Measurements from ENCODE around the gene PARL. TPM values are rescaled to one million over a fixed set of nuclear protein-coding genes. Genes with fewer than 3 reads are reported as not detected.

The PARL gene
- total and polyA plus RNA-seq, 2 of the 13 experiments (the other 11 are each of a cell fraction or from before 2014, with no cell fraction given), result 46.3 to 58.6 TPM

DNA sequence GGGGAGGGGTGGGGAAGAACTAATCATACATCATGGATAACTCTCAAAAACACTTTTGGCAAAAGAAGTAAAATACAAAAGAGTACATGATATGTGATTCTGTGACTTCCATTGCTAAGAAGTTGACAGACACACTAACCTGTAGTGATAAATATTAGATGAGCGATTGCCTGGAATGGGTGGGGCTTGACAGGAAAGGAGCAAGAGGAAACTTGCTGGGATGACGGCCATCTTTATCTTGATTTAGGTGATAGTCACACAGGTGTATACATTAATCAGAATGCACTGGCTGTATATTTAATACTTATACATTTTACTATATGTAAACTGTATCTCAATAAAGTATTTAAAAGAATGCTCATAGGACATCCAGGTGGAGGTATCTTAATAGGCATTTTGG is 13.1 kb downstream of the PARL start:
- Histone ChIP-seq H3K4me1 (ENCODE audit: insufficient read depth, low read length) (peaks cover 23% of the 10 kb centered on the region), H3K9me3 (ENCODE audit: low read length) (no peaks in the 10 kb centered on the region), H3K9ac (ENCODE audit: insufficient read depth, low read depth, low read length) (no peak overlapping the region), H3K79me2 (ENCODE audit: insufficient read depth, low read length) (peaks cover 57% of the 10 kb centered on the region), H4K20me1 (ENCODE audit: insufficient read depth, low read length) (peaks cover 20% of the 10 kb centered on the region), H3K36me3 (replicated peaks in 1 of 2; ENCODE audit: control insufficient read depth in 1 of 2, insufficient read depth in 2 of 2, low read length in 2 of 2) (peaks cover 2 to 14% of the 10 kb centered on the region in 2 experiments; a peak in 4 of 5 replicates), H3K27ac (ENCODE audit: extremely low read length, insufficient read depth, low read length) (no peak overlapping the region), H3K4me2 (ENCODE audit: low read depth, low read length) (no peak overlapping the region), H3K4me3 (replicated peaks in 1 of 3; ENCODE audit: insufficient read depth in 1 of 3, low read depth in 2 of 3, low read length in 3 of 3) (no peak overlapping the region), H2AFZ (ENCODE audit: low read length) (no peak overlapping the region), H3K27me3 (ENCODE audit: control insufficient read depth in 1 of 2, insufficient read depth in 2 of 2, low read length in 2 of 2) (no peaks in the 10 kb centered on the region)
- no peak for DNase-seq (ENCODE audit: low spot score)
- FAIRE-seq, result no peak
- POLR2A ChIA-PET, result no interaction called here
- ATAC-seq, result no peak
- BruUV-seq (replicated peaks), result no TSS peak
- intact Hi-C loops (cut with micrococcal nuclease; ENCODE audit: unreplicated experiment) (no loop called here), in situ Hi-C loops (cut with HindIII; ENCODE audit: extremely low pct_ligation_motif_present, low pct_unique_long_range_greater_than_20kb) (no loop called here)
- TF ChIP-seq, protein P1, sequence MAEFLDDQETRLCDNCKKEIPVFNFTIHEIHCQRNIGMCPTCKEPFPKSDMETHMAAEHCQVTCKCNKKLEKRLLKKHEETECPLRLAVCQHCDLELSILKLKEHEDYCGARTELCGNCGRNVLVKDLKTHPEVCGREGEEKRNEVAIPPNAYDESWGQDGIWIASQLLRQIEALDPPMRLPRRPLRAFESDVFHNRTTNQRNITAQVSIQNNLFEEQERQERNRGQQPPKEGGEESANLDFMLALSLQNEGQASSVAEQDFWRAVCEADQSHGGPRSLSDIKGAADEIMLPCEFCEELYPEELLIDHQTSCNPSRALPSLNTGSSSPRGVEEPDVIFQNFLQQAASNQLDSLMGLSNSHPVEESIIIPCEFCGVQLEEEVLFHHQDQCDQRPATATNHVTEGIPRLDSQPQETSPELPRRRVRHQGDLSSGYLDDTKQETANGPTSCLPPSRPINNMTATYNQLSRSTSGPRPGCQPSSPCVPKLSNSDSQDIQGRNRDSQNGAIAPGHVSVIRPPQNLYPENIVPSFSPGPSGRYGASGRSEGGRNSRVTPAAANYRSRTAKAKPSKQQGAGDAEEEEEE (CRISPR knock-in tag; IDR thresholded peaks at IDR 0.05; ENCODE audit: borderline replicate concordance), result no peak
- TF ChIP-seq ZNF205 (CRISPR knock-in tag; IDR thresholded peaks at IDR 0.05) (no peak), ZNF274 (CRISPR knock-in tag; IDR thresholded peaks at IDR 0.05) (no peak)
- CTCF ChIA-PET (ENCODE audit: low intra/inter-chr PET ratio, low total read pairs), result no interaction called here
- 98% methylated on average over 2 of the region's 2 CpGs for WGBS (ENCODE audit: low lambda C conversion rate)

DNA sequence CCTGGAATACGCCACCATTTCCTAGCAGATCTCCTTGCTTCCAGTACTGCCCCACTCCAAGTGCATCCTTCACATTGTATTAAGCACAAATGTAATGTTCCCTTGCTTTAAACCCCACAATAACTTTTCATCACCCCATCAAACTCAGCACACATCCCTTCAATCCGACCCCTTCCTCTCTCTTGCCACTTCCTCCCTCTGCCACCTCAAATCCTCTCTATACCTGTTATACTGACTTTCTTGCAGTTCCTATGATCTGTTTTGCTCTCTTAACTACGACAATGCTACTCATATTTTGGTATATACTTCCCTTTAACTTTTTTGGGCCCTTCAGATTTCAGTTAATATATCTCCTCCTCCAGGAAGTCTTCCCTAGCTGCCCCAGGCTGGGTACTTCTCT is 14.1 kb downstream of the PARL start:
- in situ Hi-C loops (cut with HindIII; ENCODE audit: extremely low pct_ligation_motif_present, low pct_unique_long_range_greater_than_20kb) (no loop called here), intact Hi-C loops (cut with micrococcal nuclease; ENCODE audit: unreplicated experiment) (no loop called here)
- H3K4me2 ChIP-seq (ENCODE audit: low read depth, low read length), result no peak overlapping the region
- DNase-seq (ENCODE audit: low spot score) (no peak), FAIRE-seq (no peak), ATAC-seq (no peak)
- no TSS peak for BruUV-seq (replicated peaks)
- H3K4me3 ChIP-seq (replicated peaks in 1 of 3; ENCODE audit: insufficient read depth in 1 of 3, low read depth in 2 of 3, low read length in 3 of 3), result no peak overlapping the region
- no peak overlapping the region for H2AFZ ChIP-seq (ENCODE audit: low read length)
- CTCF ChIA-PET (ENCODE audit: low intra/inter-chr PET ratio, low total read pairs), result no interaction called here
- H4K20me1 ChIP-seq (ENCODE audit: insufficient read depth, low read length), result peaks cover 17% of the 10 kb centered on the region
- peaks cover 49% of the 10 kb centered on the region for H3K79me2 ChIP-seq (ENCODE audit: insufficient read depth, low read length)
- peaks cover 21% of the 10 kb centered on the region for H3K4me1 ChIP-seq (ENCODE audit: insufficient read depth, low read length)
- H3K36me3 ChIP-seq (replicated peaks in 1 of 2; ENCODE audit: control insufficient read depth in 1 of 2, insufficient read depth in 2 of 2, low read length in 2 of 2), result peaks cover 2 to 22% of the 10 kb centered on the region in 2 experiments; a peak in 4 of 5 replicates
- WGBS (ENCODE audit: low lambda C conversion rate), result 96% methylated on average over 3 of the region's 3 CpGs
- H3K9ac ChIP-seq (ENCODE audit: insufficient read depth, low read depth, low read length), result no peak overlapping the region
- POLR2A ChIA-PET, result no interaction called here
- H3K27ac ChIP-seq (ENCODE audit: extremely low read length, insufficient read depth, low read length), result no peak overlapping the region
- no peaks in the 10 kb centered on the region for H3K27me3 ChIP-seq (ENCODE audit: control insufficient read depth in 1 of 2, insufficient read depth in 2 of 2, low read length in 2 of 2)
- no peaks in the 10 kb centered on the region for H3K9me3 ChIP-seq (ENCODE audit: low read length)
- TF ChIP-seq, protein P2, sequence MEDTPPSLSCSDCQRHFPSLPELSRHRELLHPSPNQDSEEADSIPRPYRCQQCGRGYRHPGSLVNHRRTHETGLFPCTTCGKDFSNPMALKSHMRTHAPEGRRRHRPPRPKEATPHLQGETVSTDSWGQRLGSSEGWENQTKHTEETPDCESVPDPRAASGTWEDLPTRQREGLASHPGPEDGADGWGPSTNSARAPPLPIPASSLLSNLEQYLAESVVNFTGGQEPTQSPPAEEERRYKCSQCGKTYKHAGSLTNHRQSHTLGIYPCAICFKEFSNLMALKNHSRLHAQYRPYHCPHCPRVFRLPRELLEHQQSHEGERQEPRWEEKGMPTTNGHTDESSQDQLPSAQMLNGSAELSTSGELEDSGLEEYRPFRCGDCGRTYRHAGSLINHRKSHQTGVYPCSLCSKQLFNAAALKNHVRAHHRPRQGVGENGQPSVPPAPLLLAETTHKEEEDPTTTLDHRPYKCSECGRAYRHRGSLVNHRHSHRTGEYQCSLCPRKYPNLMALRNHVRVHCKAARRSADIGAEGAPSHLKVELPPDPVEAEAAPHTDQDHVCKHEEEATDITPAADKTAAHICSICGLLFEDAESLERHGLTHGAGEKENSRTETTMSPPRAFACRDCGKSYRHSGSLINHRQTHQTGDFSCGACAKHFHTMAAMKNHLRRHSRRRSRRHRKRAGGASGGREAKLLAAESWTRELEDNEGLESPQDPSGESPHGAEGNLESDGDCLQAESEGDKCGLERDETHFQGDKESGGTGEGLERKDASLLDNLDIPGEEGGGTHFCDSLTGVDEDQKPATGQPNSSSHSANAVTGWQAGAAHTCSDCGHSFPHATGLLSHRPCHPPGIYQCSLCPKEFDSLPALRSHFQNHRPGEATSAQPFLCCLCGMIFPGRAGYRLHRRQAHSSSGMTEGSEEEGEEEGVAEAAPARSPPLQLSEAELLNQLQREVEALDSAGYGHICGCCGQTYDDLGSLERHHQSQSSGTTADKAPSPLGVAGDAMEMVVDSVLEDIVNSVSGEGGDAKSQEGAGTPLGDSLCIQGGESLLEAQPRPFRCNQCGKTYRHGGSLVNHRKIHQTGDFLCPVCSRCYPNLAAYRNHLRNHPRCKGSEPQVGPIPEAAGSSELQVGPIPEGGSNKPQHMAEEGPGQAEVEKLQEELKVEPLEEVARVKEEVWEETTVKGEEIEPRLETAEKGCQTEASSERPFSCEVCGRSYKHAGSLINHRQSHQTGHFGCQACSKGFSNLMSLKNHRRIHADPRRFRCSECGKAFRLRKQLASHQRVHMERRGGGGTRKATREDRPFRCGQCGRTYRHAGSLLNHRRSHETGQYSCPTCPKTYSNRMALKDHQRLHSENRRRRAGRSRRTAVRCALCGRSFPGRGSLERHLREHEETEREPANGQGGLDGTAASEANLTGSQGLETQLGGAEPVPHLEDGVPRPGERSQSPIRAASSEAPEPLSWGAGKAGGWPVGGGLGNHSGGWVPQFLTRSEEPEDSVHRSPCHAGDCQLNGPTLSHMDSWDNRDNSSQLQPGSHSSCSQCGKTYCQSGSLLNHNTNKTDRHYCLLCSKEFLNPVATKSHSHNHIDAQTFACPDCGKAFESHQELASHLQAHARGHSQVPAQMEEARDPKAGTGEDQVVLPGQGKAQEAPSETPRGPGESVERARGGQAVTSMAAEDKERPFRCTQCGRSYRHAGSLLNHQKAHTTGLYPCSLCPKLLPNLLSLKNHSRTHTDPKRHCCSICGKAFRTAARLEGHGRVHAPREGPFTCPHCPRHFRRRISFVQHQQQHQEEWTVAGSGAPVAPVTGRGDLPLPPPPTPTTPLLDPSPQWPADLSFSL (CRISPR knock-in tag; IDR thresholded peaks at IDR 0.05), result no peak
- TF ChIP-seq GFI1 (CRISPR knock-in tag; IDR thresholded peaks at IDR 0.05; ENCODE audit: borderline replicate concordance), result no peak
- no peak for TF ChIP-seq ZNF558 (CRISPR knock-in tag; IDR thresholded peaks at IDR 0.05; ENCODE audit: borderline replicate concordance)
- no peak for TF ChIP-seq ZNF589 (CRISPR knock-in tag; conservative IDR thresholded peaks at IDR 0.05)
- no peak for TF ChIP-seq RORA (CRISPR knock-in tag; IDR thresholded peaks at IDR 0.05)
- no peak for TF ChIP-seq KDM5A (IDR thresholded peaks at IDR 0.05; ENCODE audit: borderline replicate concordance, low read length)
- TF ChIP-seq KAT8 (CRISPR knock-in tag; IDR thresholded peaks at IDR 0.05), result no peak
- no peak for TF ChIP-seq PHB2 (IDR thresholded peaks at IDR 0.05; ENCODE audit: partially characterized antibody)
- TF ChIP-seq ZSCAN12 (CRISPR knock-in tag; IDR thresholded peaks at IDR 0.05), result no peak

Measured in HepG2 (cell line).